Fibroblast of skin of scalp (primary cell): ENCODE results near the gene CPSF7.
"Not testable (repeated sequence)": the region's sequence is repeated elsewhere in the genome, so short reads cannot be mapped to it uniquely, and the experiment has no call there.

Experiments used
- DNase-seq: peaks from one replicate; pipeline ENCODE4 v3.0.0-alpha.2; 2013

Gene CPSF7

DNA sequence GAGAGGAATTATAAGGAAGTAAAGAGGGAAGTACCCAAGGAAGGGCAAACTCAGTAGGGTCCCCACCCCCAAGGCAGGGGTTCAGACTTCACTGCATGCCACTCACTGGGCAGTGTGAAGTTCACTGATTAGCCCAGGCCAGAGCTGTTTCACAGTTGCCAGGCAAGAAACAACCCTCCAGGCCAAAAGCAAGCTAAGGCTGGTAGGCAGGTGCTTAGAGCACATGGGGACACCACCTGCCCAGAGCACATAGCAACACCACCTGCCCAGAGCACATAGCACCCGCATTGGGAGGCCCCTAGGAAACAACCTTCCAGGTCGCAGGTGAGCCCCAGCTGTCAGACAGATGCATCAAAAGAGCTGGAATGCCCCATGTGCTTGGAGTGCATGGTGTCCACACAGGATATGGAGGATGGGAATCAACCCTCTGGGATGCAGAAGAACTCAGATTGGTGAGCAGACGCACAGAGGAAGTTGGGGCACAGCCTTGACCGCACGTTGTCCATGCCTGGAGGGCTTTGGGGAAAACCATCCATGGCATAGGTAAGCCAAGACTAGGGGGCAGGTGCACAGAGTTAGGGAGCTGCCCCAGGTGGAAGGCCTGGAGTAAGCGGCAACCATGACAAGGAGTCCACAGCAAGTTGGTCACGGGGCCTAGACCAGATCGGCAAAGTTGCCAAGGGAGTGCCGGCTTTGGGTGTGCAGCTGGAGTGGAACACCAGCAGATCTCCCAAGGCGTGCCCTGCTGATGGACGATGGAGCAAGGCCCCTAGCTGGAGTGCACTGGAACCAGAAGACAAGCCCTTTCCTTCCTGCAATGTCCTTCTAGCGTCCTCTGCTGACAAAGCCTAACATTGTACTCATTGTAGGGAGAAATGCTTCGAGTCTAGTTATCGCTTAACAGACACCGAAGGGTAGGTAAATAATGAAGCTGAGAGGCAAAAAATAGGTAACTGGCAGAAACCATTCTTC lies 45.2 kb downstream of the CPSF7 start:
- DNase-seq: no peak

DNA sequence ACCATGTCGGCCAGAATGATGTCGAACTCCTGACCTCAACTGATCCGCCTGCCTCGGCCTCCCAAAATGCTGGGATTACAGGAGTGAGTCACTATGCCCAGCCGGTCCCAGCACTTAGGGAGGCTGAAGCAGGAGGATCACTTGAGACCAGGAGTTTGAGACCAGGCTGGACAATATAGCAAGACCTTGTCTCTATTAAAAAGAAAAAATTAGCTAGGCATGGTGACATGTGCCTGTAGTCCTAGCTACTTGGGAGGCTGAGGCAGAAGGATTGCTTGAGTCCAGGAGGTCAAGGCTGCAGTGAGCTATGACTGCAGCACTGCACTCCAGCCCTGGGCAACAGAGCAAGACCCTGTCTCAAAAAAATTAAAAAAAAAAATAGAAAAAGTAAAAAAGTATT lies 45.9 kb downstream of the CPSF7 start:
- DNase-seq: not testable (repeated sequence)

DNA sequence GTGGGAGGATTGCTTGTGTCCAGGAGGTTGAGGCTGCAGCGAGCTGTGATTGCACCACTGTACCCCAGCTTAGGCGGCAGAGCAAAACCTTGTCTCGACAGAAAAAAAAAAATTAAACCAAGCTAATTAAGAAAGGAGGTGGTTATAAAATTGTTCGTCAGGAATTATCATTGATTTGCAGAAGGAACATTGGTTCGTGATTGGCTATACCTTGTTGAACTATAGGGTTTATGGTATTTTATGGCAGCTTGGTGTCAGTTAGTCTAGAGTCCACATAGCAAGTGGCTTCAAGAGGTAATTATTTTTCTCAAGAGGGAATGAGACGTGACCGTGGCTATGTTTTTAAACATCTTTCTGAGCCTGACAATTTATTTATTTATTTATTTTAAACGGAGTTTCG lies 48.9 kb downstream of the CPSF7 start:
- DNase-seq: no peak

DNA sequence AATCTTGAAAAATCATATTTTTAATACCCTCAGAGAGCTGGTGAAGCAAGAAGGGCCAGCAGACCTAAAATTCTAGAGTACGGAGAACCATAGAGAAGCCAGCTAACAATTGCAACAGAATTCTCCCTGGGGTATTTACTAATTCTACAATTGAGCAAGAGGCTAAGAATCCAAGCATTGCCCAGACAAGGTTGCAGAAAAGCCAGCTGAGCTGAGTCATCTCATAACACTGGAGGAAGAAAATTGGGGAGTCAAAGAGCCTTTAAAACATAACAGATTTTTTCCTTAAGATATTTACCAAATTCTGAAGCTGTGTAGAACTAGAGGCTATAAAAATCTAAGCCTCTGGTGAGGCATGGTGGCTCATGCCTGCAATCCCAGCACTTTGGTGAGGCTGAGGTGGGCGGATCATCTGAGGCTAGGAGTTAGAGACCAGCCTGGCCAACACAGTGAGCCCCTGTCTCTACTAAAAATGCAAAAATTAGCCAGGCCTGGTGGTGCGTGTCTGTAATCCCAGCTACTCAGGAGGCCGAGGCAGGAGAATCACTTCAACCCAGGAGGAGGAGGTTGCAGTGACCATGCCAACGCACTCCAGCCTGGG lies 51.0 kb downstream of the CPSF7 start:
- DNase-seq: peak; percentile 97

DNA sequence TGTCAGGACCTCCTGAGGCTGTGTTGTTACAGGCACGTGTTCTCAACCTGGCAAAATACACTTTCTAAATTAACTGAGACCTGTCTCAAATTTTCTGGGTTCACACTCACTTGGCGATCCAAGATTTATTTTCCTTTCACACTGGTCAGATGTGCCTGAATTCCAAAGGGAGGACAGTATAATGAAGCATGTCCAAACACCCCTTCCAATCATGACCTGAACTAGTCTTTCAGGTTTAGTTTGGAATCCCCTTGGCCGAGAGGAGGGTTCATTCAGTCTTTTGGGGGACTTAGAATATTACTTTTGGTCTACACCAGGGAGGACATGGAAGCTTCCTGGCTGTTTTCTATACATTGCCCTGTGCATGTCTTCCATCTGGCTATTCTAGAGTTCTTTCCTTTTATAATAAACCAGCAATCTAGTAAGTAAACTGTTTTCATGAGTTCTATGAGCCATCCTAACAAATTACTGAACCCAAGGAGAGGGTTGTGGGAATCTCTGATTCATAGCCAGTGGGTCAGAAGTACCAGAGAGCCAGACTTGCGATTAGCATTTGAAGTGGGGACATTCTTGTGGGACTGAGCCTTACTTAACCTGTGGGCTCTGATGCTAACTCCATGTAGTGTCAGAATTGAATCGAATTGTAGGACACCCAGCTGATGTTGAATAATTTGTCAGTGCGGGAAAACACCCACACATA lies 52.2 kb downstream of the CPSF7 start:
- DNase-seq: peak; percentile 32

DNA sequence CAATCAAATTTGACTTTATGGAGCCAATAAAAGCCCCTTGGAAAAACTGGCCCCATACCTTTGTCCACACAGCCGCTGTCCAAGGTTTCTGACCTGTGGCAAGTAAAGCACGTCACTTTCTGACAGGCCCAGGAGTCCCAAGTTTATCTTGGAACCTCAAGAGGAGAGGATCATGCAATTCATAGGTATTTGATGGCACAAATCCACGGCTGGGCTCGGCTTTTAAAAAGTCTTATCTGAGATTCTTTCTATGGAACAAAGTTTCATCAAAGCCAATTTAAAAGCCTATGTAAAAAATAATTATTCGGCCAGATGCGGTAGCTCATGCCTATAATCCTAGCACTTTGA lies 54.0 kb downstream of the CPSF7 start:
- no peak for DNase-seq

DNA sequence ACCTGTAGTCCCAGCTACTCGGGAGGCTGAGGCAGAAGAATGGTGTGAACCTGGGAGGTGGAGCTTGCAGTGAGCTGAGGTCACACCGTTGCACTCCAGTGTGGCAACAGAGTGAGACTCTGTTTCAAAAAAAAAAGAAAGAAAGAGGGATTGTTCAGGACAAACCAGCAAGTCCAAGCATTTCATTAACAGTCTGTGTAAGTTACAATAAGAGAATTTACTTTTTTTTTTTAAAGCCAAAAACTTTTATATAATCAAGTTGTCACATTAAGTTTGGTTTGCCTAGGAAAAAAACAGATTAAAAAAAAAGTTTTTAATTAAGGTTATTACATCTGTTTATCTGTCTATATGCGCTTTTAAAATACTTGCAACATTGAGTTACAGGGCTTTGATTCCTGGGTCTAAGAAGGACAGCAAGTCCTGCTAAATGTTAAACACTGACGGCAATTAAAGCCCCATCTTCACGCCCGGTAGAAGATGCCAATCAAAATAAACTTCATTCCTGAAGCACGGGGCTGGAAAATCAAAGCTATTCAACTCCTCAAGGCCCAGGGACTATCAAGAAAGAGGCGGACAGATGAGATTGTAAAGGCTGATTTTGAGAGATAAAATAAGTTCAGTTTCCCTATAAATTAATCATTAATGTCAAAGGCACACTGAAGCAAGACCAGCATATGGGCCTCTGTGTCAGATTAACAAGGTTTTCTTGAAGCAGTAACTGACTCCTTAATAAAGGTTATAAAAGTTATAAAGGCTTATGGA lies 56.9 kb downstream of the CPSF7 start:
- DNase-seq: no peak

DNA sequence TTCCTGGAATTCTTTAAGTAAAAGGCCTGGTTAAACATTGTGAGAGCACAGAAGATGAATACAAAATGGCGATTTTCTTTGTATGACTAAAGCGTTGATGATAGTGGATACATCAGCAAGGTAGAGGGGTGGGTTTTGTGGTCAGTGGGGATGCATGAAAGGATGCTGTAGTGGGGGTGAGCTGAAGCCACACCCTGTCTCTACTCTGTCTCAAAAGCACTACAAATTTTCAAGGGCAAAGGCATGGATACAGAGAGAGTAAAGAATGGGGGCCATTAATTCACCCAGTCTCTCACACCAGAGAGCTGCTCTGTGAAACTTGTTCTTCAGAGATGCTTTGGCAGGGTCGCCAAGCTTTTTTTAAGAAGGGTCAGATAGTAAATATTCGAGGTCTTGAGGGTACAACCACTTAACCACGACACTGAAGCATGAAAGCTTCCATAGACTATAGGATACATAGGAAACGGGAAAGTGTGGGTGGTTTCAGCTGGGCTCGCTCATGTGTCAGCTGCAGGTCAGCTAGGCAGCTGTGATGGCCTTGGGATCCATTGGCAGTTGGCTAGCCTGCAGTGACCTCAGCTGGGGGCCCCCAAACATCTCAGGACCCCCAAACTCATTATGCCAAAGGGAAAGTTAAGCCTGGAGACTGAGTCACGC lies 59.3 kb downstream of the CPSF7 start:
- DNase-seq: no peak

DNA sequence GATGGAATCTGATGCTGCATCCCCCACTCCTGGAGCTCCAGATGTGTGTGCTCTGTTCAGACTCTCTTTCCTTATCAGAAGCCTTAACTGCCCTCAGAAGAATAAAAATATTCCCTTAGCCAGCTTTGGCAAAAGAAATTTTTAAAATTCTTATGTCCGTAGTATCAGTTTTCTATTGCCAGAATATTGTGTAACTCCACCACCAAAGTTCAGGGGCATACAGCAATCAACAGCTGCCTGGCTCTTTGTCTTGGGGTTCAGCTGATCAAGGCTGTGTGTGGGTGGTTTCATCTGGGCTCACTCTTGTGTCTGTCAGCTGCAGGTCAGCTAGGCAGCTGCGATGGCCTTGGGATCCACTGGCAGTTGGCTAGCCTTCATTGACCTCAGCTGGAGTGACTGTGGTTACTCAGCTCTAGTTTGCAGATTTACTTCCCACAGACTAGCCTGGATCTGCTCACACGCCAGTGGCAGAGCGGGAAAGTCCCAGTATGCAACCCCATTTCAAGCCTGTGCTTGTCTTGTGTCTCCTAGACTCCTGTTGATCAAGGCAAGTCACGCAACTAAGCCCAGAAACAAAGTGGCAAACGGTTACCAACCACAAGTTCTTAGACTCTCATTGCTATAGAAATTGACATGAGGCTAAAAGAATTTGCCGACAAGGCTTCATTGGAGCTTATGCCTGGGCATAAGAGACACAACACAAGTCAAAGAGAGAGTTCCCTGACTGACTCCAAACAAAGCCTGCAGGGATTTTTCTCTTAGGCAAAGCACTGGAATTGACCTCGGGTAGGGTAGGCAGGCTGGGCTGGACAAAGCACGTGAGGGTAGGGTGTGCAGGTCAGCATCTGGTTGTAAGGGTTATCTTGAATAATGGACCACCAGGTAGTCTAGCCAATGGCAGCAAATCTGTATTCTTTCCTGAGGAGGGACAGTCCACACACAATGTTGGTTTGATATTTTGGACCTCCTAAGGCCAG lies 60.1 kb downstream of the CPSF7 start:
- DNase-seq: no peak

DNA sequence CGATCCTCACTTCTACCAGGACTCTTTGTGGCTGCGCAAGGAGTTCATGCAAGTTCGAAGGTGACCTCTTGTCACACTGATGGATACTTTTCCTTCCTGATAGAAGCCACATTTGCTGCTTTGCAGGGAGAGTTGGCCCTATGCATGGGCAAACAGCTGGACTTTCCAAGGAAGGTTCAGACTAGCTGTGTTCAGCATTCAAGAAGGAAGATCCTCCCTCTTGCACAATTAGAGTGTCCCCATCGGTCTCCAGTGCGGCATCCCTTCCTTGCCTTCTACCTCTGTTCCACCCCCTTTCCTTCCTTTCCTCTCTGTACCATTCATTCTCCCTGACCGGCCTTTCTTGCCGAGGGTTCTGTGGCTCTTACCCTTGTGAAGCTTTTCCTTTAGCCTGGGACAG lies 61.1 kb downstream of the CPSF7 start:
- DNase-seq: no peak

DNA sequence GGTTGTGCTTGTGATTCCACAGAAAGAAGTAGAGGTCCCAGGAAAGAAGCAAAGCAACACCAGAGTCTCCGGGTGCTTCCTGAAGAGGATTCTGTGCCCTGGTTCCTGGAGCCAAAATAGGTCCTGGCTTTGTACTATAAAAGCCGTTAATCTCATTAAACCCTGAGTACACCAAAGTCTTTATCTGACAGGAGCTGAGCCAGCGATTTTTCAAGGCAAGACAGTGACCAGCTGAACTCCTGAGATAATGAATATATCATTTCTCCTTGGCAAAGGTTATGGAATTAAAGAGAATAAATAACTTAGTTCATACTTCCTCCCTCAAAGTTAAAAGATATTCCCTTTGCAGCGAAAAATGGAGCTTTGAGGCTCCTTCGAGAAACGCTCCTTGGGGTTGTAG lies 62.4 kb downstream of the CPSF7 start:
- no peak for DNase-seq

DNA sequence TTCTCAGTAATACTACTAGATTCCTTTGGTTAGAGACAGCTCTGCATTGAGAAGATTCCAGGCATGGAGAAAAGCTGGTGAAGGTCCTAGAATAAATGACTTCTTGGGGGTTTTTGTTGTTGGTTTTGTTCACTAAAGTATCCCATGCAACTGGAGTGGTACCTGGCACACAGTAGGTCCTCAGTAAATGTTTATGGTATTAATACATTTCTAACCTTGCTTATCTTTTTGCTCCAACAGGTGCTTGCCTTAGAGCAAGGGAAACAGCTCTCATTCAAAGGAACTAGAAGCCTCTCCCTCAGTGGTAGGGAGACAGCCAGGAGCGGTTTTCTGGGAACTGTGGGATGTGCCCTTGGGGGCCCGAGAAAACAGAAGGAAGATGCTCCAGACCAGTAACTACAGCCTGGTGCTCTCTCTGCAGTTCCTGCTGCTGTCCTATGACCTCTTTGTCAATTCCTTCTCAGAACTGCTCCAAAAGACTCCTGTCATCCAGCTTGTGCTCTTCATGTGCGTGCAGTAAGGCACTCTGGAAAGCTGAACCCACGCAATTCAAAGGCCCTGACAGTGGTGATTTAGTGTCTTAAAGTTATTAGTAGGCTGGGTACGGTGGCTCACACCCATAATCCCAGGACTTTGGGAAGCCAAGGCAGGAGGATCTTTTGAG lies 65.6 kb downstream of the CPSF7 start:
- no peak for DNase-seq

DNA sequence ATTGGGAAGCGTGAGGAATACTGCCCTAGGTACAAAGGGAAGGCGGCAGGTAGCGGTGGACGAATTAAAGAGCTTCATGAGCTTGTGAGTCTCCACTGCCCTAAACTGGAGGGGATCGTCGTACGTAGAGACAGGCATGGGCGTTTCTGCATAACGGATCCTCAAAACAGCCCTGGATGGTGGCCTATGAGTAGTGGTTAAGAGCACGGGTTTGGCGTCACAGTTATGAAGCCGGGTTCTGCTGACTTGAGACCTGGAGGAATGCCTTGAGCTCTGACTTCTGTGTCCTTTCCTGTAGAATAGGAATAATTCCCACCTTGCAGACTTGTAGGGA lies 67.3 kb downstream of the CPSF7 start:
- no peak for DNase-seq

DNA sequence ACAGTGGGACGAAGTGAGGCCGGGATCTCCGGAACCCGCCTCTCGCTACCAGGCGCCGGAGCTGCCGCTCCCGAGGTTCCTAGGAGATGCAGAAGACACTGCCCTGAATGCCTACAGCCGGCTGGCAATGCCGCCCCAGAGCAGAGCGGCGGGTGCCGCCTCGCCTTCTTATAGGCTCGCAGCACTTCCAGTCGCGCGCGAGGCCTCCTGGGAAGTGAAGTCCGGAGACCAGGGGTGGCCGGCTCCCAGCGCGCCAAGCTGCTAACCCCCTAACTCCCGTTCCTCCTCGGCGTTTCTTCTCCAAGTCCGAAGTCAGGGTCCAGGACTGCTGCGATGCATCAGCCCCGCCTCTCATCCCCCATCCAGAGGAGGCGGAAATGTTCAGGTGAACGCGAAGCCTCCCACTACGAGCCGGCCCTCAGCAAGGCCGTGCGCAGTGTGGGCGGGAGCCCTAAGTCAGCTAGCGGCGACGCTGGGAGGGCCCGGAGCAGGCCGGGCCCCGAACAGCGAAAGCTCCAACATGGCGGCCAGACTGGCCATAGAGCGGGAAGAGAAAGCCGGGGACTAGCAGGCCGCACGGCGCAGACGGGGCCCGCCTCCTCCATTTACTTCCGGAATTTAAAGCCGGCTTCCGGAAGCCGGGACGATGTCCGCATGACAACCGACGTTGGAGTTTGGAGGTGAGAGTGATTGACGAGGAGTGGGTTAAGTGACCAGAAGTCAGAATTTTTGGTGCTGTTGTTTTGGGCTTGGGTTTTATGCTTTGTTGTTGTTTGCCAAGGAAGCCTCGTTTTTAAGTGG lies 67.8 kb downstream of the CPSF7 start, which contains the start of the genes CYB561A3 and TMEM138:
TSS of gene CYB561A3 (minus strand) at position 142 of the 801 bp plus-strand sequence. CDS start 5,169 bp downstream, outside the sequence.
TSS of gene TMEM138 (plus strand) at position 634 of the 801 bp plus-strand sequence. CDS start 2,017 bp downstream, outside the sequence.
- DNase-seq: peak; percentile 94

DNA sequence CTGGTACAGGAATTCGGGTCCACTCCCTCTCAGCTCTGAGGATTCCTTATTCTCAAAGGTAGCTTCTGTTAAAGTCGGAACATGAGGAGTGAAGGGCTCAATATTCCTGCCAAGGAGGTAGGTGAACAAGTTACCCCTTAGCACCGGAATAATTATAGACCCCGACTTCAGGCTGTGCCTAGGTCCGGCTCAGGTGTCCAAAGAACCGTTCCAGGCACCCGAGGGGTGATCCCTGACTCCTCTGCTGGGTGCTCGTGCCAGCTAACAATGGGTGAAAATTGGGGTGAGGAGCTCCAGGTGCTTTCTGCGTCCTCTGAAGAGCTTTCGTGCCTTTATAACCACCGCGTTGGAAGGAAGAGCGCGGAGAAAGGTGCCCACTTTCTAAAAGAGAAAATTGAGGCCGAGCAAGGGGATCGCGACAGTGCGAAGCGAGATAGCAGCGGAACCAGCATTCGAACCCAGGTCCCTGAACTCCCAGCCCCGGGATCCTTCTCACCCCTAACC lies 68.5 kb downstream of the CPSF7 start:
- DNase-seq: no peak

DNA sequence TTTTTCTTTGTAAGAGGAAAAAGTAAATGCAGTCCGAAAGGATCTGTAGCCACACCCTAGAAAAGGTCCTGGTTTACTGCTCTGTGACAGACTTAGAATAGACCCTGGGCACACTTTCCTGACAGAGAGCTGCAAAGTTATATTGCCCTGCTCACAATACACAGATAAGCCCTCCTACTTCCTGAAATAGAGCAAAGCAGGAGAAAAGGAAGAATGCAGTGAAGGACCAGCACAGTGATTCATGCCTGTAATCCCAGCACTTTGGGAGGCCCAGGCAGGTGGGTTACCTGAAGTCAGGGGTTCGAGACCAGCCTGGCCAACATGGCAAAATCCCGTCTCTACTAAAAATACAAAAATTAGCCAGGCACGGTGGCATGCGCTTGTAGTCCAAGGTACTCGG lies 70.3 kb downstream of the CPSF7 start:
- no peak for DNase-seq

DNA sequence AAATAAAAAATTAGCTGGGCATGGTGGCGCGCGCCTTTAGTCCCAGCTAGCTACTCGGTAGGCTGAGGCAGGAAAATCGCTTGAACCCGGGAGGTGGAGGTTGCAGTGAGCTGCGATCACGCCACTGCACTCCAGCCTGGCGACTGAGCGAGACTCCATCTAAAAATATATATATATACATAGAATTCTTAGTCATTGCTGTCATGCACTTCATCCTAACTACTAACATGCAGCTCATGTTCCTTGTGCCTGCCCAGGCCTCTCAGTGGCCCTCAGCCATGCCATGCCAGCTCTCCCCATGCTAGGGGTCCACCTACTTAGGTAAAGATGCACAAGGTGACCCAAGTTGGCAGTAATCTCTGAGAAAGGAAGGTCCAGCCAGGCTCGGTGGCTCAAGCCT lies 71.2 kb downstream of the CPSF7 start:
- DNase-seq: no peak

DNA sequence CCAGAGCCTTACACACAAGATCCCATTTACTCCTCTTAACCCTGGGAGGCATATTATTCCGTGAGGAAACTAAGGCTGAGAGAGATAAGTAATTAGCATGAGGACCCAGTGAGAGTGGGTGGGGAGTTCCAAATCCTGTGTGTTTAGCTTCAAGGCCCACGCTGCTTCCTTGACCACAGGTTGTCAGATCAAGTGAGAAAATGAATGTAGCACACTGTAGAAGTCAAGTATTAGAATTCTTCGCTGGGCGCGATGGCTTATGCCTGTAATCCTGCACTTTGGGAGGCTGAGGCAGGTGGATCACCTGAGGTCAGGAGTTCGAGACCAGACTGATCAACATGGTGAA lies 71.9 kb downstream of the CPSF7 start:
- DNase-seq: no peak

DNA sequence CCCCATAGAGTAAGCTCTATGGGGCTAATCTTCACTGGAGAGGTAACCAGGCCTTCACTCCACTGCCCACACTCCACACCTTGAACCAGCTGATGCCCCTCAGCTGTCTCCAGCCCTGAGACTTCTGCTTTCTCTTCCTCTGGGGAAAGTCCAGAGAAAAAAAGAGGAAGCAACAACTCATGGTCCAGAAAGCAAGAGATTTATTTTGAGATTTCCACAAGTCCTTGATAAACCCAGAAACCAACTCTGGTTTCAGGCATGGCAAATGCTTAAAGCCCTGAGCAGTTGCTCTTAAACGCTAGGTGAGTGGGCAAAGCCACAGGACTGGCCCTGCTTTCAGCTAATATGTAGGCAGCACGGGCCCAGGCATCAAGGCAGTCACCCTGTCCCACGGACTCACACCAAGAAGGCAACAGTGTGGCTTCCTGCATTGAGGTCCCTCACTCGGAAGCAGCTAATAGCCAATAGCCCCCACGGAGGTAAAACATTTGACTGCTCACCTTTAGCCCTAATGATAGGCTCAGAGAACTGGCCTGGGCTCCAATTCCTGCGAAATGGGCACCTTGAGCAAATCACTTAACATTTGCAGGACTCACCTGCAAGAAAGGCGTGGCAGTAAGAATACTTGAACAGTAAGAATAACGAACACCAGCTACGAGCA lies 72.4 kb downstream of the CPSF7 start:
- DNase-seq: no peak
